ENCODE data around the gene MTRR.

- TF ChIP-seq CTCF (IDR thresholded peaks at IDR 0.05): no peak
- no peak for TF ChIP-seq ZFX (IDR thresholded peaks at IDR 0.05; ENCODE audit: borderline replicate concordance)
Measured at GRCh38 chr5:7825630-7826029, 43.3 kb upstream of the MTRR start.
